CD14-positive monocyte (primary cell): ENCODE measurements around the gene MBD2. TPM values are rescaled to one million over a fixed set of nuclear protein-coding genes. Genes with fewer than 3 reads are reported as not detected.

ENCODE experiments used
- DNase-seq, 3 donors: peaks; one replicate each; pipeline ENCODE4 v3.0.0-alpha.2; 2011 to 2022
- H2AFZ ChIP-seq: 2 replicates; pipeline ENCODE4 v1.6.0; 2012; ENCODE audit warnings: mild to moderate bottlenecking, low read depth, low read length, inconsistent platforms; ENCODE audit not compliant: insufficient read depth, poor library complexity, severe bottlenecking
- H3K27ac ChIP-seq, 2 donors: 1 replicate in 1 of 2; 2 replicates in 1 of 2; pipeline ENCODE4 v1.5.1; 2012 to 2013; ENCODE audit warnings: low read length in 2 of 2, control low read depth in 1 of 2, inconsistent platforms in 1 of 2, low read depth in 1 of 2, mild to moderate bottlenecking in 1 of 2
- H3K27me3 ChIP-seq, 2 donors: one replicate each; pipeline versions ENCODE4 v1.6.0 to v1.6.1; 2011 to 2013; ENCODE audit warnings: low read length in 2 of 2; ENCODE audit not compliant: control insufficient read depth in 2 of 2, insufficient read depth in 2 of 2
- H3K36me3 ChIP-seq, 2 donors: replicated peaks in 1 of 2; 1 replicate in 1 of 2; 2 replicates in 1 of 2; pipeline versions ENCODE4 v1.5.1 to v1.6.1; 2012 to 2013; ENCODE audit warnings: low read length in 2 of 2, control low read depth in 1 of 2, inconsistent platforms in 1 of 2, mild to moderate bottlenecking in 1 of 2; ENCODE audit not compliant: insufficient read depth in 2 of 2, control insufficient read depth in 1 of 2
- H3K4me1 ChIP-seq, 2 donors: 1 replicate in 1 of 2; 2 replicates in 1 of 2; pipeline versions ENCODE4 v1.5.1 to v1.6.1; 2012 to 2013; ENCODE audit warnings: low read length in 2 of 2, control low read depth in 1 of 2, inconsistent platforms in 1 of 2, mild to moderate bottlenecking in 1 of 2, moderate library complexity in 1 of 2; ENCODE audit not compliant: insufficient read depth in 2 of 2, control insufficient read depth in 1 of 2
- H3K4me2 ChIP-seq: replicated peaks from 2 replicates; pipeline ENCODE3; 2012; ENCODE audit warnings: low read length, moderate library complexity, mild to moderate bottlenecking; ENCODE audit not compliant: poor library complexity, severe bottlenecking; ENCODE audit errors: extremely low read depth
- H3K4me3 ChIP-seq, 3 experiments: fragments of 200-600 bp in 1 of 3; sonication (generic) in 1 of 3; replicated peaks in 1 of 3; 1 replicate in 2 of 3; 2 replicates in 1 of 3; pipeline ENCODE4 v1.5.1; 2011 to 2013; ENCODE audit warnings: low read length in 3 of 3, mild to moderate bottlenecking in 3 of 3, control low read depth in 2 of 3, low read depth in 2 of 3, inconsistent platforms in 1 of 3, moderate library complexity in 1 of 3
- H3K79me2 ChIP-seq: 2 replicates; pipeline ENCODE4 v1.6.0; 2012; ENCODE audit warnings: mild to moderate bottlenecking, control low read depth, inconsistent platforms, low read length, moderate library complexity; ENCODE audit not compliant: insufficient read depth
- H3K9ac ChIP-seq: 2 replicates; pipeline ENCODE4 v1.6.0; 2017; ENCODE audit warnings: low read length, mild to moderate bottlenecking; ENCODE audit not compliant: insufficient read depth, poor library complexity, severe bottlenecking
- H3K9me3 ChIP-seq, 2 donors: replicated peaks in 1 of 2; 1 replicate in 1 of 2; 2 replicates in 1 of 2; pipeline versions ENCODE4 v1.5.1 to v1.6.1; 2012 to 2013; ENCODE audit warnings: low read length in 2 of 2, control low read depth in 1 of 2; ENCODE audit not compliant: control insufficient read depth in 1 of 2, insufficient read depth in 1 of 2
- H4K20me1 ChIP-seq: 2 replicates; pipeline ENCODE4 v1.6.0; 2012; ENCODE audit warnings: mild to moderate bottlenecking, low read length, control low read depth, moderate library complexity; ENCODE audit not compliant: insufficient read depth
- H3K27ac Mint-ChIP-seq, 7 donors: one replicate each; pipeline ENCODE4 v1.8.0; 2020; ENCODE audit warnings: mild to moderate bottlenecking in 7 of 7, mixed read lengths in 7 of 7, moderate library complexity in 6 of 7, inconsistent platforms in 2 of 7
- H3K27me3 Mint-ChIP-seq, 3 donors: one replicate each; pipeline ENCODE4 v1.8.0; 2021 to 2022; ENCODE audit warnings: low read depth in 3 of 3, mild to moderate bottlenecking in 3 of 3, mixed read lengths in 3 of 3, moderate library complexity in 3 of 3, inconsistent platforms in 1 of 3
- H3K36me3 Mint-ChIP-seq, 2 donors: one replicate each; pipeline ENCODE4 v1.8.0; 2020; ENCODE audit warnings: mixed read lengths in 2 of 2, inconsistent platforms in 1 of 2, mild to moderate bottlenecking in 1 of 2
- H3K4me1 Mint-ChIP-seq: one replicate; pipeline ENCODE4 v1.8.0; 2020; ENCODE audit warnings: mild to moderate bottlenecking, mixed read lengths
- H3K4me3 Mint-ChIP-seq, 2 donors: one replicate each; pipeline ENCODE4 v1.8.0; 2020; ENCODE audit warnings: mild to moderate bottlenecking in 2 of 2, mixed read lengths in 2 of 2, moderate library complexity in 1 of 2
- H3K9me3 Mint-ChIP-seq, 7 donors: one replicate each; pipeline ENCODE4 v1.8.0; 2020 to 2022; ENCODE audit warnings: mixed read lengths in 7 of 7, mild to moderate bottlenecking in 6 of 7, moderate library complexity in 6 of 7, inconsistent platforms in 2 of 7
- WGBS: methylation state at CpG from one replicate; pipeline ENCODE4 v1.1.5; 2013; ENCODE audit warnings: missing lambda C conversion rate; ENCODE audit not compliant: insufficient coverage; 5-methylcytosine and 5-hydroxymethylcytosine counted together
- intact Hi-C, 2 donors: fragments of 100-400 bp; cut with micrococcal nuclease; formaldehyde crosslinking; loops; one replicate each; pipeline versions ENCODE4 v1.15.0 to v1.15.1; 2023
- polyA plus RNA-seq, 3 donors: library from polyadenylated mRNA; depleted of rRNA in 1 of 3; unstranded in 2 of 3; stranded (reverse) in 1 of 3; fragments of 300-500 nt in 2 of 3; fragments of >200 nt in 1 of 3; fragmentation: Illumina TruSeq in 2 of 3; gene quantifications; 1 replicate in 2 of 3; 2 replicates in 1 of 3; pipeline ENCODE4 v1.2.3, GENCODE V29; 2012 to 2021
- TF ChIP-seq, protein P1 (sequence below): fragments of 200-600 bp; IDR thresholded peaks from one replicate; pipeline ENCODE4 v1.8.0; 2022; ENCODE audit warnings: antibody characterized with exemption, mild to moderate bottlenecking

MBD2 gene
- polyA plus RNA-seq, 3 donors: 11.6 to 64.9 (median 25.2) TPM

DNA sequence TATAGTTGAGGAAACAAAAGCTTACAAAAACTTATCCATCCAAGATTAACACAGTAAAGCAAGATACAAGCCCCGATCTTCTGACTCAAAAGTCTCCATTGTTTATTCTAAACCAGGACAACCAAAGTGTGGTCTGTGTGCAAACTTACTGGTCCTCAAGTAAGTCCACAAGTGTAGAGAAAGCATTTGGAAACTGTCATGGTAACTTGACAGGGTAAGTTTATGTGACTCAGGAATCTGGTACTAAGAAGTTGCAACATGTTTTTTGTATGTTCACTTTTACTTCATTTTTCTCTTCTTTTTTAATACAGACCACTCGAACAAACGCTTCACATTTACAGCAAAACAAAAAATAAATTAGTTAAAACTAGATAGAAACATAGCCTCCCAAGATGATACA, 9.4 kb downstream of the MBD2 start:
- H3K9ac ChIP-seq: no peak overlapping the region
- H3K4me3 Mint-ChIP-seq: no peak overlapping the region
- H3K4me1 Mint-ChIP-seq: peaks cover 56% of the 10 kb centered on the region
- peaks cover 99% of the 10 kb centered on the region for H4K20me1 ChIP-seq
- DNase-seq: peak in 1 of 3 donors; percentile 13
- peak overlapping the region in 5 of 7 donors; percentile 50 to 72 (median 60) for H3K27ac Mint-ChIP-seq
- TF ChIP-seq, protein P1, sequence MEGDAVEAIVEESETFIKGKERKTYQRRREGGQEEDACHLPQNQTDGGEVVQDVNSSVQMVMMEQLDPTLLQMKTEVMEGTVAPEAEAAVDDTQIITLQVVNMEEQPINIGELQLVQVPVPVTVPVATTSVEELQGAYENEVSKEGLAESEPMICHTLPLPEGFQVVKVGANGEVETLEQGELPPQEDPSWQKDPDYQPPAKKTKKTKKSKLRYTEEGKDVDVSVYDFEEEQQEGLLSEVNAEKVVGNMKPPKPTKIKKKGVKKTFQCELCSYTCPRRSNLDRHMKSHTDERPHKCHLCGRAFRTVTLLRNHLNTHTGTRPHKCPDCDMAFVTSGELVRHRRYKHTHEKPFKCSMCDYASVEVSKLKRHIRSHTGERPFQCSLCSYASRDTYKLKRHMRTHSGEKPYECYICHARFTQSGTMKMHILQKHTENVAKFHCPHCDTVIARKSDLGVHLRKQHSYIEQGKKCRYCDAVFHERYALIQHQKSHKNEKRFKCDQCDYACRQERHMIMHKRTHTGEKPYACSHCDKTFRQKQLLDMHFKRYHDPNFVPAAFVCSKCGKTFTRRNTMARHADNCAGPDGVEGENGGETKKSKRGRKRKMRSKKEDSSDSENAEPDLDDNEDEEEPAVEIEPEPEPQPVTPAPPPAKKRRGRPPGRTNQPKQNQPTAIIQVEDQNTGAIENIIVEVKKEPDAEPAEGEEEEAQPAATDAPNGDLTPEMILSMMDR: no peak
- H3K27me3 Mint-ChIP-seq: no peaks in the 10 kb centered on the region
- peaks cover 18 to 23% of the 10 kb centered on the region in 2 donors for H3K36me3 Mint-ChIP-seq
- WGBS: no CpG with 5 or more reads among the region's 3 CpGs
- H2AFZ ChIP-seq: no peak overlapping the region
- H3K36me3 ChIP-seq: peaks cover 0 to 6% of the 10 kb centered on the region in 2 donors
- H3K4me1 ChIP-seq: peaks cover 11 to 17% of the 10 kb centered on the region in 2 donors
- no peaks in the 10 kb centered on the region for H3K9me3 ChIP-seq
- peak overlapping the region in 1 of 2 donors; percentile 36 for H3K27ac ChIP-seq
- H3K4me2 ChIP-seq: no peak overlapping the region
- H3K4me3 ChIP-seq: no peak overlapping the region
- peaks cover 100% of the 10 kb centered on the region for H3K79me2 ChIP-seq
- peaks cover 0 to 1% (median 0%) of the 10 kb centered on the region in 7 donors for H3K9me3 Mint-ChIP-seq
- no peaks in the 10 kb centered on the region for H3K27me3 ChIP-seq
- intact Hi-C loops: no loop called here

DNA sequence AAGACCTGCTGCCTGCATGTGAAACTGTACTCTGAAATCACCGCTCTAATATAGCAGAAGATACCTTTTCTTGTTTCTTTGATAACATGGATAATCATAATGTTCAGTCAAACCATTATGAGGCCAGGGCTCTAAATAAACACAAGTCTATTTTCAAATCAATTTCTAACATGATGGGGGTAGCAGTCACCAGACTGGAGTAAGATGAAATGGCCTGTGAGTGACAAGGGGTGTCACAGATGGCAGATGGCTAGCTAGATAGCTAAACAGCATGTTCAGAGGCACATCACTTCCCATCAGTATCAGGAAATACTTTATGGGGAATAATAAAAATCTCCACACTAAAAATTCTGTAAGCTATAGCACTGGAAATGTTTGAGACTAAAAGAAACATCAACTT, 14.0 kb downstream of the MBD2 start:
- H3K4me3 Mint-ChIP-seq: no peak overlapping the region
- peak in 1 of 3 donors; percentile 5 for DNase-seq
- H3K4me1 ChIP-seq: peaks cover 14 to 36% of the 10 kb centered on the region in 2 donors
- peak overlapping the region; percentile 39 for H3K4me2 ChIP-seq
- WGBS: no CpG with 5 or more reads among the region's 1 CpG
- intact Hi-C loops: no loop called here
- H3K36me3 ChIP-seq: peaks cover 0 to 6% of the 10 kb centered on the region in 2 donors
- peaks cover 100% of the 10 kb centered on the region for H3K79me2 ChIP-seq
- no peaks in the 10 kb centered on the region for H3K27me3 ChIP-seq
- no peak overlapping the region for H3K9ac ChIP-seq
- H3K36me3 Mint-ChIP-seq: peaks cover 13 to 19% of the 10 kb centered on the region in 2 donors
- peak overlapping the region in 1 of 2 donors; percentile 71 for H3K27ac ChIP-seq
- H2AFZ ChIP-seq: no peak overlapping the region
- H3K4me3 ChIP-seq: peak overlapping the region in 1 of 3 experiments; percentile 0
- H3K27ac Mint-ChIP-seq: peak overlapping the region in 5 of 7 donors; percentile 42 to 83 (median 67)
- TF ChIP-seq, protein P1: no peak
- H3K9me3 Mint-ChIP-seq: no peaks in the 10 kb centered on the region
- peaks cover 52% of the 10 kb centered on the region for H3K4me1 Mint-ChIP-seq
- H3K9me3 ChIP-seq: no peaks in the 10 kb centered on the region
- H3K27me3 Mint-ChIP-seq: no peaks in the 10 kb centered on the region
- H4K20me1 ChIP-seq: peaks cover 99% of the 10 kb centered on the region
